ENCODE data around the gene CDC42BPB.

GRCh38 chr14:103095210-103095778 is 37.9 kb upstream of the CDC42BPB start:
- TF ChIP-seq, protein P1, sequence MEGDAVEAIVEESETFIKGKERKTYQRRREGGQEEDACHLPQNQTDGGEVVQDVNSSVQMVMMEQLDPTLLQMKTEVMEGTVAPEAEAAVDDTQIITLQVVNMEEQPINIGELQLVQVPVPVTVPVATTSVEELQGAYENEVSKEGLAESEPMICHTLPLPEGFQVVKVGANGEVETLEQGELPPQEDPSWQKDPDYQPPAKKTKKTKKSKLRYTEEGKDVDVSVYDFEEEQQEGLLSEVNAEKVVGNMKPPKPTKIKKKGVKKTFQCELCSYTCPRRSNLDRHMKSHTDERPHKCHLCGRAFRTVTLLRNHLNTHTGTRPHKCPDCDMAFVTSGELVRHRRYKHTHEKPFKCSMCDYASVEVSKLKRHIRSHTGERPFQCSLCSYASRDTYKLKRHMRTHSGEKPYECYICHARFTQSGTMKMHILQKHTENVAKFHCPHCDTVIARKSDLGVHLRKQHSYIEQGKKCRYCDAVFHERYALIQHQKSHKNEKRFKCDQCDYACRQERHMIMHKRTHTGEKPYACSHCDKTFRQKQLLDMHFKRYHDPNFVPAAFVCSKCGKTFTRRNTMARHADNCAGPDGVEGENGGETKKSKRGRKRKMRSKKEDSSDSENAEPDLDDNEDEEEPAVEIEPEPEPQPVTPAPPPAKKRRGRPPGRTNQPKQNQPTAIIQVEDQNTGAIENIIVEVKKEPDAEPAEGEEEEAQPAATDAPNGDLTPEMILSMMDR (IDR thresholded peaks at IDR 0.05) = no peak
- TF ChIP-seq POLR2A (IDR thresholded peaks at IDR 0.05) = no peak

All from lower leg skin (tissue), 3 donors.